Hepatocyte (in vitro differentiated cells): ENCODE data around the gene CALHM1. TPM values are rescaled to one million over a fixed set of nuclear protein-coding genes. Genes with fewer than 3 reads are reported as not detected.

Source experiments
- DNase-seq: peaks from one replicate; pipeline ENCODE4 v3.0.0-alpha.2; 2016; ENCODE audit warnings: low spot score
- H2AFZ ChIP-seq: fragments of 200-600 bp; sonication (generic); 2 replicates; pipeline ENCODE4 v1.6.0; 2016; ENCODE audit warnings: antibody characterized with exemption, mild to moderate bottlenecking
- H3K27ac ChIP-seq: fragments of 200-600 bp; sonication (generic); 2 replicates; pipeline ENCODE4 v1.5.1; 2016; ENCODE audit warnings: mild to moderate bottlenecking
- H3K27me3 ChIP-seq: fragments of 200-600 bp; sonication (generic); 2 replicates; pipeline ENCODE4 v1.6.1; 2016
- H3K36me3 ChIP-seq: fragments of 200-600 bp; sonication (generic); replicated peaks from 2 replicates; pipeline ENCODE4 v1.5.1; 2016; ENCODE audit warnings: low read depth; ENCODE audit not compliant: insufficient read depth
- H3K4me1 ChIP-seq: fragments of 200-600 bp; sonication (generic); 2 replicates; pipeline ENCODE4 v1.5.1; 2016; ENCODE audit warnings: mild to moderate bottlenecking, moderate library complexity; ENCODE audit not compliant: insufficient read depth
- H3K4me2 ChIP-seq: fragments of 200-600 bp; sonication (generic); 2 replicates; pipeline ENCODE4 v1.6.0; 2016
- H3K4me3 ChIP-seq: fragments of 200-600 bp; sonication (generic); 2 replicates; pipeline ENCODE4 v1.5.1; 2016; ENCODE audit warnings: mild to moderate bottlenecking
- H3K79me2 ChIP-seq: fragments of 200-600 bp; sonication (generic); 2 replicates; pipeline ENCODE4 v1.6.0; 2017; ENCODE audit warnings: mild to moderate bottlenecking
- H3K9me2 ChIP-seq: fragments of 200-600 bp; sonication (generic); replicated peaks from 2 replicates; pipeline ENCODE4 v1.6.0; 2017; ENCODE audit warnings: mild to moderate bottlenecking; ENCODE audit not compliant: insufficient read depth
- H3K9me3 ChIP-seq: fragments of 200-600 bp; sonication (generic); 2 replicates; pipeline ENCODE4 v1.5.1; 2016; ENCODE audit warnings: low read depth, mild to moderate bottlenecking
- H4K20me1 ChIP-seq: fragments of 200-600 bp; sonication (generic); 2 replicates; pipeline ENCODE4 v1.6.0; 2016; ENCODE audit warnings: mild to moderate bottlenecking; ENCODE audit not compliant: insufficient read depth, poor library complexity, severe bottlenecking
- CTCF ChIP-seq: fragments of 200-600 bp; sonication (generic); IDR thresholded peaks from 2 replicates; pipeline ENCODE4 v1.5.1; 2016; ENCODE audit warnings: antibody characterized with exemption, mild to moderate bottlenecking; ENCODE audit not compliant: poor library complexity
- EZH2 ChIP-seq: fragments of 200-600 bp; sonication (generic); IDR thresholded peaks from 2 replicates; pipeline ENCODE4 v1.6.1; 2016; ENCODE audit warnings: antibody characterized with exemption, mild to moderate bottlenecking, borderline replicate concordance
- EZH2phosphoT487 ChIP-seq: fragments of 200-600 bp; sonication (generic); IDR thresholded peaks from one replicate; pipeline ENCODE4 v1.6.1; 2018; ENCODE audit warnings: antibody characterized with exemption, mild to moderate bottlenecking, low read depth, moderate library complexity; ENCODE audit not compliant: unreplicated experiment, severe bottlenecking
- WGBS: methylation state at CpG from one replicate; pipeline ENCODE4 v1.1.6; 2016; ENCODE audit warnings: low lambda C conversion rate; ENCODE audit errors: missing lambda C conversion rate; 5-methylcytosine and 5-hydroxymethylcytosine counted together
- polyA plus RNA-seq: library from polyadenylated mRNA; unstranded; fragments of >200 nt; fragmentation: Nextera tagmentation; extraction: Ambion mirVana; gene quantifications from 2 replicates; pipeline ENCODE4 v1.2.1, GENCODE V29; 2016
- total RNA-seq: library from RNA; depleted of rRNA; stranded (reverse); fragments of >200 nt; gene quantifications from 2 replicates; pipeline ENCODE4 v1.2.3, GENCODE V29; 2014

CALHM1 gene
- total and polyA plus RNA-seq, 2 experiments from 2014 or later = 0.11 TPM; not detected in 1

- Histone ChIP-seq H3K79me2 (no peaks in the 10 kb centered on the region), H2AFZ (no peak overlapping the region), H3K4me1 (no peaks in the 10 kb centered on the region), H3K27ac (no peak overlapping the region), H3K4me2 (no peak overlapping the region), H3K4me3 (no peak overlapping the region), H3K36me3 (no peaks in the 10 kb centered on the region), H3K9me3 (no peaks in the 10 kb centered on the region), H4K20me1 (no peaks in the 10 kb centered on the region), H3K27me3 (peaks cover 16% of the 10 kb centered on the region), H3K9me2 (no peaks in the 10 kb centered on the region)
- no peak for DNase-seq
- WGBS = 83% methylated on average over 6 of the region's 6 CpGs
- TF ChIP-seq CTCF = no peak
- no peak for TF ChIP-seq EZH2phosphoT487
- TF ChIP-seq EZH2 = no peak
Measured at GRCh38 chr10:103500481-103500880, 41.8 kb upstream of the CALHM1 start.

GRCh38 chr10:103499881-103500280, 41.2 kb upstream of the CALHM1 start:
- WGBS = 50% methylated on average over 7 of the region's 7 CpGs
- H3K4me2 ChIP-seq = no peak overlapping the region
- no peaks in the 10 kb centered on the region for H4K20me1 ChIP-seq
- no peak for TF ChIP-seq EZH2
- TF ChIP-seq EZH2phosphoT487 = no peak
- TF ChIP-seq CTCF = no peak
- H3K4me3 ChIP-seq = no peak overlapping the region
- H3K4me1 ChIP-seq = no peaks in the 10 kb centered on the region
- no peak overlapping the region for H3K27ac ChIP-seq
- no peaks in the 10 kb centered on the region for H3K79me2 ChIP-seq
- H3K27me3 ChIP-seq = peaks cover 22% of the 10 kb centered on the region
- no peaks in the 10 kb centered on the region for H3K9me2 ChIP-seq
- H3K36me3 ChIP-seq = no peaks in the 10 kb centered on the region
- no peak for DNase-seq
- H3K9me3 ChIP-seq = no peaks in the 10 kb centered on the region
- H2AFZ ChIP-seq = no peak overlapping the region

- Histone ChIP-seq H3K4me3 (no peak overlapping the region), H3K27ac (no peak overlapping the region), H3K27me3 (peaks cover 30% of the 10 kb centered on the region), H2AFZ (no peak overlapping the region), H4K20me1 (no peaks in the 10 kb centered on the region), H3K79me2 (no peaks in the 10 kb centered on the region), H3K4me2 (no peak overlapping the region), H3K9me3 (no peaks in the 10 kb centered on the region), H3K4me1 (no peaks in the 10 kb centered on the region), H3K36me3 (no peaks in the 10 kb centered on the region), H3K9me2 (no peaks in the 10 kb centered on the region)
- TF ChIP-seq CTCF (no peak), EZH2phosphoT487 (no peak), EZH2 (no peak)
- no peak for DNase-seq
- 85% methylated on average over 5 of the region's 5 CpGs for WGBS
Measured at GRCh38 chr10:103498936-103499638, 40.4 kb upstream of the CALHM1 start.
